ENCODE measurements around the gene MYL5.
"Not testable (repeated sequence)": the region's sequence is repeated elsewhere in the genome, so short reads cannot be mapped to it uniquely, and the experiment has no call there.

MYL5 gene

DNA sequence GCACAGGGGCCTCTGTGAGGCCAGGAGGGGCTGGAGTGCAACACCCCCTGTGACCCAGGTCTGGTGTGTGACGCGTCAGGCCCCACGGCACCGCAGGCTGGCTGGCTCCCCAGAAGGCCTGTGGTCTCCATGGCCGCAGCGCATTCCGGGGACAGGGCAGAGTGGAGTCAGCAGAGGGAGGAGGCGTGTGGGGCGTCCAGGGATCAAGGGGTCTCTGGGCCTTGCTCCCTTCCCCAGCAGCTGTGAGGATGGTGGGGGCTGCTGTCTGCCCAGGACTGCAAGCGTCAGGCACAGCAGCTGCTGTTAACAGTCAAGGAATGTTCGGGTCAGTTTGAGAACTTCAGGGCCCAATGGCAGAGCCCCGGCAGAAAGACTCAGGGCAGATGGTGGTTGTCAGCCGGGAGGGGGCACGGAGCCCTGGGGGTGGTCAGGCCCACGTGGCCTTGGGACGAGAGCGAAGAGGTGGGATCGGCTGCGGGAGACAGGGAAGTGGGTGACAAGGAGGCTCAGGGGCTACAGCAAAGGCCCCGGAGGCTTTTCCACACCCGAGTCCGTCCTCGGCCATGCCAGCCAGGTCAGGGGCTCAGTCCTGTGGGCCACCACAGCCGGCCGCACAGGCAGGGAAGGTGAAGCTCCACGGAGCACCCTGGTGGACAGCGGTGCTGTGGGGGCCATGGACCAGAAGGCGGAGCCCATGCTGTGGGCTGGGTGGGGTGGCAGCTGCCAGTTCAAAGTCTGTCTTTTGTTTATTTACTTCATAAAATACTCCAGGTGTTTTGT, 49.6 kb downstream of the MYL5 start:
- FAIRE-seq (no peak), DNase-seq (ENCODE audit: low spot score) (no peak)

DNA sequence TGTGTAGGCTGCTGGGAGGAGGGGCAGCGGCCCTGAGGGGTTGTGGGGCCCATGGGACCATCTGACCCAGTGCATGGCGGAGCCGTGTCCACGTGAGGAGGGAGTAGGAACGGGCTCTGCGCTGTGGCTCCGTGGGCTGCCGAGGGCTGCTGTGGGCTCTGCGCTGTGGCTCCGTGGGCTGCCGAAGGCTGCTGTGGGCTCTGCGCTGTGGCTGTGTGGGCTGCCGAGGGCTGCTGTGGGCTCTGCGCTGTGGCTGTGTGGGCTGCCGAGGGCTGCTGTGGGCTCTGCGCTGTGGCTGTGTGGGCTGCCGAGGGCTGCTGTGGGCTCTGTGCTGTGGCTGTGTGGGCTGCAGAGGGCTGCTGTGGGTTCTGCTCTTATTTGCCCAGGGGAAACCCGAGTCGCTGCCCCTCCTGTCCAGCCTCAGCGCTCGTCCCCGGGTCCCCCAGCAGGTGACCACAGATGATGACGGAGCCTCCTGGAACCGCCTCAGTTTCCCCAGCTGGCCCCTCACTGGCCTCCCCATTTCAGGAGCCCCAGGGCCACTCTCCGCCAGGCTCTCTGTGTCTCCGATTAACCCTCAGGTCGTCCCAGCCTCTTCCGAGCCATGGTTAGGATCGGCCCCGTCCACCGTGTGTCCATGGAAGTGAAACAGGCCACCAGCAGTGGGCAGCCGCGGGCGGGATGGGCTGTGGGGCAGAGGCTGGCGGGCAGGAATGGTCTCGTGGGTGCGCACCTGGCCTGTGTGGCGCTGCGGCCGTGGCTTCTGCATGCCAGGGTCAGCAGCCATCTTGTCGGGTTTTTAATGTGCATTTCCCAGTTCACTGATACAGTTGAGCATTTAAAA, 51.3 kb downstream of the MYL5 start:
- no peak for FAIRE-seq
- DNase-seq (ENCODE audit: low spot score), result no peak

DNA sequence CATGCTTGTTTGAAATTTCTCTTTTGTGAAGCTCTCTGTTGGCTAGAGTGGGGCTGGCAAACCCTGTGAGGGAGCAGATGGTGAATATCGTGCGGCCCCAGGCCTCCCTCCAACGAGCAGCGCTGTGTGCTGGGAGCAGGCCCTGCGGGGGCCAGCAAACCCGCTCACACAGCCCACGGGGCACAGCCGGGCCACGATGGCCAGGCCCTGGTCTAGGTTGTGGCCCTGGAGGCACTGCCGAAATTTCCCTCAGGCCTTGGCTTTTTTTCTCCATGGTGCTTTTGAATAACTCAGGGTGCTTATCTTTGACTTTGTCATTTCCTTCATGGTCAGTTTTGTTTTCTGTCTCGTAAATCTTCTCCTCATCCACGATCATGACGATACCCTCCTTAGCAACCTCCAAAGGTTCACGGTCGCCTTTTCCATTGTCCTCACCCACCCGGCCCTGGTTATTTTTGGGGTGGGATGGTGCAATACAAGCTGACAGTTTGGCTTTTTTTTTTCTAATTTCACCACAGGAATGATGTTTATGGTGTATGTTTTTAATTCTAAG, 52.0 kb downstream of the MYL5 start:
- FAIRE-seq, result no peak
- no peak for DNase-seq (ENCODE audit: low spot score)

DNA sequence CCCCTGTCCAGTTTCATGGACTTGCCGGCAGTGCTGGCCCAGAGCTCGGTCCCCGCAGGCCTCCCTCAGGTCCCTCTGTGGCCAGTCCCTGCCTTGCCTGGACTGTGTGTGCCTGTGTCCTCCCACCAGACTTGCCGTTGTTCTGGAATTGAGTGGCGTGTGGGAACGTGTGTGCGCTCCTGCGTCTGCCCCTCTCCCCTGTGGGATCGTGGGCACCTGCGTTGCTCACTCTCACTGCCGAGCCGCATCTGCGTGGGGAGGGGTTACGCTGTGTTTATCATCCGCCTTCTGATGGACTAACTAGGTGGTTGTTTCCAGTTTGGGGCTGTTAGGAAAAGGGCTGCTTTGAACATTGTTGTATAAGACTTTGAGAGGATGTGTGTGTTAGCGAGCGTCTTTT, 52.5 kb downstream of the MYL5 start:
- DNase-seq (ENCODE audit: low spot score), result no peak
- FAIRE-seq, result no peak

DNA sequence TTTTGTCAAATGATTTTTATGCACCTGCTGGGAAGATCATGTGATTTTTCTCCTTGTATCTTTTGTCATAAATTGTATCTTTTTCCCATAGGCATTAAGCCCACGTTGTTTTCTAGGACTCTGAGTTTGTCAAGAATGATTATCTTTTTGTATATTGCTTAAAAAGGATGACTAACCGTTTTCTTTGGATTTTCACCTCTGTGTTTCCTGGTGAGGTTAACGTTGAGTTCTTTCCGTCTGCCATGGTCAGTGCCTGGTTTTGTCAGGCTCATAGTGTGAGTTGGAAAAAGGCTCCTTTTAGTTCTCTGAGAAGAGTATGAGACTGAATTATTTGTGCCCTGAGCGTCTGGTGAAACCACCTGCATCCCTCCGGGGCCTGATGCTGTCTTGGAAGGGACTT, 53.2 kb downstream of the MYL5 start:
- DNase-seq (ENCODE audit: low spot score), result no peak
- FAIRE-seq, result no peak

DNA sequence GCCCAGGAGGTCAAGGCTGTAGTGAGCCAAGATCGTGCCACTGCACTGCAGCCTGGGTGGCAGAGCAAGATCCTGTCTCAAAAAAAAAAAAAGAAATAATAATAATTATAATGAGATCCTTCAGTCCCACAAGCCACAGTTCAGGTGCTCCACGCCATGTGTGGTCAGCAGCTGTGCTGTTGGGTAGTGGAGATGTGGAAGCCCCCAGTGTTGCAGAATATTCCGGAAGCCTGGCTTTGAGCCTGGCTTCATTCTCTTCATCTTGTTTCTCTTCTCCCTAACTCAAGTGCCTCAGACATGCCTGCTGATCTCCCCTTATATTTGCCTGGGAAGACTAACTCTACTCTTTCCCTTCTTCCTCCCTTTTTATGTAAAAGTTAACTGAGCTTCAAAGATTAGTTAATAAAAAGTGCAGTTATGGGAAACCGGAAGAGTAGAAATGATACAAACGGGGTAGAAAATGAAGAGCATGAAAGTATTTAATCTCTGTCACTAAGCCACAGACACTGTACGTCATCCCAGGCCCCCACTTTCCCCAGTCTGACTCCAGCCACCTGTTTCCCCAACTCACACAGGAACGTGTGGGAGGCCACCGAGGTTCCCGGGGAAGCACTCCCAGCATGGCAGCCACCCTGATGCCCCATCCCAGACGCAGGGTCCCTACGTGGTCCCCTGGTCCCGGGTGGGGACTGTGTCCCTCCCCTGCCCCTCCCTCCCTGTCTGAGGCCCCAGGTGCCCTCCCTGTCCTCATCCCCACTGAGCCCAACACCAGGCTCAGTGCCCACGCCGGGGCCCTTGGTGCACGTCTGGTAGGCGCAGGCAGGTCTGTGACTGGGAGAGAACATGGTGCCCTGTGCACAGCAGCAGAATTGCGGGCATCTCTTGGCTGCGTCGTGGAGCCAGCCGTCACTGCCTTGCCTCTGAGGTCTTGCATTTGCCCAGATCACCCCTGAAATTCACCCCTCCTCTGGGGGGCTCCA, 55.3 kb downstream of the MYL5 start:
- DNase-seq (ENCODE audit: low spot score) (no peak), FAIRE-seq (no peak)

DNA sequence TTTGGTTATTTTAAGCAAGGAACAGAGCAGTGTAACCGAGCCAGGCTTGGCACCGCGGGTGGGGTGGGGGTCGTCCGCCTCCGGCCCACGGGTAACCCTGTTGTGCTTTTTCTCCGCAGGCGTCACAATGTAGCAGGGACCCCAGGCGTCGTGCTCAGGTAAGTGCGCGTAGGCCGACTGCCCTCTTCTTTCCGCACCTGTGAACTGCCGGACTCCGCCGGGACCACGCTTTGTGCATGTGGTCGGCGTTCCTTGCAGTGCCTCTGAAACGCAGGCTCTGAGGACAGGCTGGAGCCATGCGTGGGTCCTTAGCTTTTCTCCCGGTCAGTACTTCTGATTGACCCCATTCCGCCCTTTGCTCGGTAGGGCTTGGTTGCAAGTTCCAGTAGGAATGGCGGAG, 56.2 kb downstream of the MYL5 start:
- FAIRE-seq (no peak), DNase-seq (ENCODE audit: low spot score) (no peak)

DNA sequence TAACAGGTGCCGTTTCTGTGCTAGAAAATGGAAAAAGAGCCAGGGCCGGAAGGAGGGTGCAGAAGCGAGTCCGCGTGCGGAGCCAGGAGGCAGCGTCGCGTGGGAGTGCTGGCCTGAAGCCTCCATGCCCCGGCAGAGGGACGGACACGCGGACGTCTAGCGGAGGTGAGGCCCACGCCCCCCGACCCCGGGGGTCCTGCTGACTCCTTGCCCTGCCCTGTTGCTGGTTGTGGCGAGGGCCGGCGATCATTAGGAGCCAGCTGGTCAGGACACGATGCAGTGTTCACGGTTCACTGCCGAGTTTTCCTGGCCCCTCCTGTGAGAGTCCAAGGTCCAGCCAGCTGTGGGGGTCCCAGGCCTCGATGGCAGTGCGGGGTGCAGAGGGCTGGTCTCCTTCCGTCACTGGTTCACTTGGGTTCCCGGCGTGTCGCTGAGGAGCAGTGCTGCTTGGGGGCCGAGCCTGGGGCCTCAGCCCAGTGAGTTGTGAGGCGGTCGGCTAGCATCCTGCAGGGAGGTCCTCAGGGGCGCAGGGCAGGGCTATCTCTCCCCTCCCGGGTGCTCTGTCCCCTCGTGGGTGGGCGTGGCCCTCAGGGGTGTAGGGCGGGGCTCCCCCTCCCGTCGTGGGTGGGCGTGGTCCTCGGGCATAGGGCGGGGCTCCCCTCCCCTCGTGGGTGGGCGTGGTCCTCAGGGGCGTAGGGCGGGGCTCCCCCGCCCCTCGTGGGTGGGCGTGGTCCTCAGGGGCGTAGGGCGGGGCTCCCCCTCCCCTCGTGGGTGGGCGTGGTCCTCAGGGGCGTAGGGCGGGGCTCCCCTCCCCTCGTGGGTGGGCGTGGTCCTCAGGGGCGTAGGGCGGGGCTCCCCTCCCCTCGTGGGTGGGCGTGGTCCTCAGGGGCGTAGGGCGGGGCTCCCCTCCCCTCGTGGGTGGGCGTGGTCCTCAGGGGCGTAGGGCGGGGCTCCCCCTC, 56.9 kb downstream of the MYL5 start:
- DNase-seq (ENCODE audit: low spot score); FAIRE-seq: not testable (repeated sequence)
